K562 (cell line): Measurements from ENCODE around the gene MRAS. TPM values are rescaled to one million over a fixed set of nuclear protein-coding genes. Genes with fewer than 3 reads are reported as not detected.
A peak's percentile ranks its signal among the peaks of the same experiment; 100 is the strongest.

Experiments
- ATAC-seq: fragments of 200-7000 bp; cut with Tn5 transposase; 3 replicates; pipeline ENCODE4 v1.9.1; 2020; ENCODE audit warnings: moderate library complexity
- BruUV-seq: library from RNA; stranded (reverse); fragments of 400-500 nt; replicated peaks from 2 replicates; lab custom pipeline; 2021; lab: Mats Ljungman, UMichigan
- CTCF ChIA-PET: fragments of 300-600 bp; formaldehyde crosslinking; extraction: SDS; loops from one replicate; lab custom pipeline; 2021; ENCODE audit warnings: low intra/inter-chr PET ratio; lab: Yijun Ruan, JAX
- POLR2A ChIA-PET: fragments of 300-600, 350-650 bp; sonication (Branson Sonifier 250); formaldehyde crosslinking; extraction: SDS; loops from one replicate; lab custom pipeline; 2021; ENCODE audit warnings: antibody characterized with exemption, inconsistent platforms; lab: Yijun Ruan, JAX
- DNase-seq, 4 experiments: peaks; one replicate each; pipeline versions ENCODE4 v3.0.0 to v3.0.0-alpha.2; 2011 to 2018; ENCODE audit warnings: low spot score in 3 of 4, mixed read lengths in 3 of 4; ENCODE audit errors: extremely low read depth in 1 of 4
- FAIRE-seq: peaks from 2 replicates; lab custom pipeline; 2011; peaks lifted over from hg19 to GRCh38; lab: Jason Lieb, UNC
- H2AFZ ChIP-seq: 2 replicates; pipeline ENCODE4 v1.6.0; 2011; ENCODE audit warnings: low read depth, low read length, control low read depth, inconsistent platforms
- H3K27ac ChIP-seq: fragments of 200-600 bp; 3 replicates; pipeline ENCODE4 v1.8.0; 2011; ENCODE audit warnings: low read depth, mild to moderate bottlenecking, control low read depth, inconsistent platforms, low read length, moderate library complexity, mixed read lengths; ENCODE audit errors: extremely low read depth
- H3K27me3 ChIP-seq, 2 experiments: fragments of 300-600 bp in 1 of 2; 2 replicates in 1 of 2; 3 replicates in 1 of 2; pipeline versions ENCODE4 v1.6.0 to v1.8.0; 2011; ENCODE audit warnings: inconsistent platforms in 2 of 2, low read length in 2 of 2, mild to moderate bottlenecking in 1 of 2, mixed read lengths in 1 of 2, moderate library complexity in 1 of 2; ENCODE audit not compliant: control insufficient read depth in 2 of 2, insufficient read depth in 2 of 2
- H3K36me3 ChIP-seq: fragments of 300-600 bp; 3 replicates; pipeline ENCODE4 v1.8.0; 2011; ENCODE audit warnings: mild to moderate bottlenecking, low read length, inconsistent platforms; ENCODE audit not compliant: control insufficient read depth, insufficient read depth
- H3K4me1 ChIP-seq, 2 experiments: fragments of 200-600 bp in 1 of 2; replicated peaks in 1 of 2; 2 replicates in 1 of 2; 3 replicates in 1 of 2; pipeline versions ENCODE4 v1.5.1 to v1.8.0; 2011; ENCODE audit warnings: inconsistent platforms in 2 of 2, low read length in 2 of 2, mild to moderate bottlenecking in 1 of 2, mixed read lengths in 1 of 2, moderate library complexity in 1 of 2; ENCODE audit not compliant: control insufficient read depth in 2 of 2, insufficient read depth in 2 of 2
- H3K4me2 ChIP-seq: 2 replicates; pipeline ENCODE4 v1.6.1; 2011; ENCODE audit warnings: low read length, control low read depth, inconsistent platforms, mixed read lengths; ENCODE audit not compliant: insufficient read depth
- H3K4me3 ChIP-seq: fragments of 200-600 bp; sonication (generic), shearing (Covaris generic); 2 replicates; pipeline ENCODE4 v1.5.1; 2016; ENCODE audit warnings: control low read depth, inconsistent platforms
- H3K79me2 ChIP-seq: fragments of 200-600 bp; 3 replicates; pipeline ENCODE4 v1.8.0; 2011; ENCODE audit warnings: low read length, inconsistent platforms; ENCODE audit not compliant: control insufficient read depth, insufficient read depth
- H3K9ac ChIP-seq, 2 experiments: 2 replicates each; pipeline versions ENCODE4 v1.6.0 to v1.6.1; 2011; ENCODE audit warnings: low read depth in 2 of 2, low read length in 2 of 2, control low read depth in 1 of 2, inconsistent platforms in 1 of 2, mild to moderate bottlenecking in 1 of 2, mixed read lengths in 1 of 2; ENCODE audit not compliant: insufficient read depth in 1 of 2
- H3K9me1 ChIP-seq: one replicate; pipeline ENCODE4 v1.6.0; 2011; ENCODE audit warnings: inconsistent platforms, mild to moderate bottlenecking, low read length, moderate library complexity; ENCODE audit not compliant: control insufficient read depth, insufficient read depth
- H3K9me3 ChIP-seq: replicated peaks from 2 replicates; pipeline ENCODE4 v1.5.1; 2011; ENCODE audit warnings: low read depth, low read length, inconsistent platforms; ENCODE audit not compliant: control insufficient read depth, insufficient read depth
- H4K20me1 ChIP-seq: replicated peaks from 2 replicates; pipeline ENCODE4 v1.6.1; 2011; ENCODE audit warnings: low read length, inconsistent platforms, mixed read lengths; ENCODE audit not compliant: control insufficient read depth, insufficient read depth
- ATF3 ChIP-seq, 2 experiments: fragments of 450-650 bp in 1 of 2; sonication (generic) in 1 of 2; formaldehyde crosslinking in 1 of 2; IDR thresholded peaks in 1 of 2; conservative IDR thresholded peaks in 1 of 2; 2 replicates each; pipeline versions ENCODE4 v1.6.1 to v1.8.1; 2016 to 2023; ENCODE audit warnings: mild to moderate bottlenecking in 2 of 2, moderate library complexity in 2 of 2, inconsistent platforms in 1 of 2, missing genetic modification reagents in 1 of 2
- LARP7 ChIP-seq: fragments of 450-650 bp; IDR thresholded peaks from 2 replicates; pipeline ENCODE4 v1.6.1; 2016
- SIN3A ChIP-seq, 2 experiments: fragments of 150-350 bp in 1 of 2; IDR thresholded peaks; 2 replicates each; pipeline ENCODE4 v1.6.1; 2011 to 2016; ENCODE audit warnings: borderline replicate concordance in 2 of 2, low read depth in 2 of 2, low read length in 2 of 2, mild to moderate bottlenecking in 2 of 2, moderate library complexity in 2 of 2; ENCODE audit not compliant: control insufficient read depth in 1 of 2
- ZNF274 ChIP-seq: IDR thresholded peaks from 2 replicates; pipeline ENCODE4 v1.6.1; 2011; ENCODE audit warnings: low read depth, mild to moderate bottlenecking, low read length, moderate library complexity, borderline replicate concordance
- WGBS: fragments of 100-300 bp; shearing (Covaris generic); methylation state at CpG from one replicate; pipeline ENCODE4 v1.1.6; 2016; ENCODE audit warnings: low coverage, mixed read lengths; ENCODE audit not compliant: insufficient coverage; ENCODE audit errors: missing lambda C conversion rate; 5-methylcytosine and 5-hydroxymethylcytosine counted together
- in situ Hi-C: fragments of 300-500 bp; cut with MboI; formaldehyde crosslinking; loops from 4 replicates; pipeline ENCODE4 v1.15.0; 2018; ENCODE audit warnings: inconsistent platforms, mixed read lengths
- intact Hi-C: fragments of 100-400 bp; cut with micrococcal nuclease; formaldehyde crosslinking; loops from 2 replicates; pipeline ENCODE4 v1.14.2; 2022
- polyA plus RNA-seq, 8 experiments: library from polyadenylated mRNA; depleted of rRNA in 4 of 8; stranded (reverse) in 5 of 8; unstranded in 3 of 8; fragments of >200 nt; fragmentation: Nextera tagmentation in 2 of 8; fragmentation: Illumina TruSeq in 1 of 8; extraction: Ambion mirVana in 2 of 8; extraction: Trizol in 1 of 8; gene quantifications; 2 replicates each; pipeline versions ENCODE4 v1.2.1 to v1.2.3, GENCODE V29; 2011 to 2014; ENCODE audit warnings: inconsistent platforms in 1 of 8, missing spikeins in 1 of 8
- total RNA-seq, 7 experiments: library from RNA; depleted of rRNA in 6 of 7; stranded (reverse); fragments of >200 nt in 6 of 7; fragmentation: Illumina TruSeq in 2 of 7; extraction: Trizol in 2 of 7; gene quantifications; 2 replicates each; pipeline versions ENCODE4 v1.2.1 to v1.2.3, GENCODE V29; 2011 to 2021; ENCODE audit warnings: low replicate concordance in 1 of 7

Gene MRAS
- total and polyA plus RNA-seq, 9 of the 15 experiments (the other 6 are each of a cell fraction or from before 2014, with no cell fraction given) = 1.5 to 10.0 (median 5.0) TPM

DNA sequence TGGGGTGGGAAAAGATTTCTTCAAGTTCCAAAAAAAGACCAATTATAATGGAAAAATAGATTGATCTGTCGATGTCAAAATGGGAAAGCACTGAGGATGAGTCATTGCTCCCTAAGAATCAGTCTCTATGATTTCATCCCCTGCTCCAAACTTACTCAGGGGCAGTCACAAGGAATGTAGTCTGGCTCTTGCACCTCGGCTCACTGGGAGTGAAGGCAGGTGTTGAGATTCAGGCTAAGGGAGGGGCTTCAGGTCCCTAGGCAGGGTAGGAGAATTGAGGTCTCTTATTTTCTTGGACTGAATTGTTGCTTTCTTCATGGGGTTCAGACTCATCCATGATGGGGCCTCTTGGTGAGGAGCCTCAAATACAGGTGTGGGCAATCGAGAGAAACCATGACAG lies 100.3 kb downstream of the MRAS start:
- 6% methylated on average over 2 of the region's 3 CpGs for WGBS
- H3K4me3 ChIP-seq = no peak overlapping the region
- intact Hi-C loops = no loop called here
- no peak overlapping the region for H3K27ac ChIP-seq
- DNase-seq (no peak), FAIRE-seq (no peak), ATAC-seq (no peak)
- H3K4me2 ChIP-seq = no peak overlapping the region
- H3K9me1 ChIP-seq = no peaks in the 10 kb centered on the region
- peaks cover 6 to 26% of the 10 kb centered on the region in 2 experiments; a peak in 3 of 5 replicates for H3K27me3 ChIP-seq
- no peaks in the 10 kb centered on the region for H3K79me2 ChIP-seq
- H3K4me1 ChIP-seq = peaks cover 0 to 6% of the 10 kb centered on the region in 2 experiments; a peak in 2 of 5 replicates
- POLR2A ChIA-PET = no interaction called here
- no peak overlapping the region for H3K9ac ChIP-seq
- TF ChIP-seq LARP7 (no peak), ZNF274 (no peak), SIN3A (IDR thresholded peaks at IDR 0.05; ENCODE audit: borderline replicate concordance in 2 of 2, control insufficient read depth in 1 of 2, low read depth in 2 of 2, low read length in 2 of 2) (no peak), ATF3 (IDR thresholded peaks at IDR 0.05) (0 out of 2 replicates have a peak, but pooled peaks have one; percentile 12), ATF3 (CRISPR knock-in tag; conservative IDR thresholded peaks at IDR 0.05) (no peak)
- H3K9me3 ChIP-seq = no peaks in the 10 kb centered on the region
- no TSS peak for BruUV-seq
- in situ Hi-C loops = no loop called here
- H4K20me1 ChIP-seq = no peaks in the 10 kb centered on the region; the same call in 1 of the 2 replicates
- CTCF ChIA-PET = no interaction called here
- H3K36me3 ChIP-seq = no peaks in the 10 kb centered on the region
- H2AFZ ChIP-seq = no peak overlapping the region
